K562 (cell line): Measurements from ENCODE around the gene MPDU1. TPM values are rescaled to one million over a fixed set of nuclear protein-coding genes. Genes with fewer than 3 reads are reported as not detected.

Experiments
- ATF2 ChIP-seq: sonication (generic); formaldehyde crosslinking; IDR thresholded peaks from 2 replicates; pipeline ENCODE4 v1.8.1; 2022; ENCODE audit warnings: missing genetic modification reagents
- DACH1 ChIP-seq: fragments of 450-650 bp; IDR thresholded peaks from 2 replicates; pipeline ENCODE4 v1.6.1; 2018; ENCODE audit not compliant: partially characterized antibody
- GABPA ChIP-seq: fragments of 200-800 bp; sonication (Bioruptor generic); conservative IDR thresholded peaks from 2 replicates; pipeline ENCODE4 v1.6.1; 2016; ENCODE audit warnings: low read depth, missing genetic modification characterization, missing compliant biosample characterization
- ILK ChIP-seq: fragments of 450-650 bp; IDR thresholded peaks from 2 replicates; pipeline ENCODE4 v1.6.1; 2016; ENCODE audit warnings: missing genetic modification characterization, low read depth, mild to moderate bottlenecking, missing compliant biosample characterization, moderate library complexity, borderline replicate concordance
- MEF2D ChIP-seq: conservative IDR thresholded peaks from 2 replicates; pipeline ENCODE4 v1.6.1; 2016; ENCODE audit warnings: low read depth, missing genetic modification characterization, missing compliant biosample characterization
- SMAD2 ChIP-seq: fragments of 150-350 bp; IDR thresholded peaks from 2 replicates; pipeline ENCODE4 v1.6.1; 2014; ENCODE audit warnings: low read depth, mild to moderate bottlenecking, low read length
- STAT5B ChIP-seq: fragments of 250-450 bp; sonication (Bioruptor Pico); IDR thresholded peaks from 2 replicates; pipeline ENCODE4 v1.8.0; 2021; ENCODE audit warnings: mild to moderate bottlenecking, inconsistent platforms
- TCF7L2 ChIP-seq: fragments of 150-350 bp; IDR thresholded peaks from 2 replicates; pipeline ENCODE4 v1.6.1; 2016; ENCODE audit warnings: low read depth, mild to moderate bottlenecking, low read length, moderate library complexity
- THAP12 ChIP-seq: fragments of 250-450 bp; sonication (Bioruptor Pico); IDR thresholded peaks from 2 replicates; pipeline ENCODE4 v1.9.0; 2021; ENCODE audit warnings: mild to moderate bottlenecking, inconsistent platforms
- THAP7 ChIP-seq: fragments of 250-450 bp; sonication (Bioruptor Pico); IDR thresholded peaks from 2 replicates; pipeline ENCODE4 v1.5.0; 2021
- XRCC4 ChIP-seq: IDR thresholded peaks from one replicate; pipeline ENCODE4 v1.6.1; 2011; ENCODE audit not compliant: insufficient read depth, insufficient read length; ENCODE audit errors: extremely low read depth
- ZBTB1 ChIP-seq: sonication (generic); formaldehyde crosslinking; IDR thresholded peaks from 2 replicates; pipeline ENCODE4 v1.8.1; 2023; ENCODE audit warnings: missing genetic modification reagents, low read depth, mild to moderate bottlenecking, borderline replicate concordance
- ZNF134 ChIP-seq: fragments of 250-450 bp; sonication (Bioruptor Pico); conservative IDR thresholded peaks from 2 replicates; pipeline ENCODE4 v1.4.0; 2020
- polyA plus RNA-seq, 8 experiments: library from polyadenylated mRNA; depleted of rRNA in 4 of 8; stranded (reverse) in 5 of 8; unstranded in 3 of 8; fragments of >200 nt; fragmentation: Nextera tagmentation in 2 of 8; fragmentation: Illumina TruSeq in 1 of 8; extraction: Ambion mirVana in 2 of 8; extraction: Trizol in 1 of 8; gene quantifications; 2 replicates each; pipeline versions ENCODE4 v1.2.1 to v1.2.3, GENCODE V29; 2011 to 2014; ENCODE audit warnings: inconsistent platforms in 1 of 8, missing spikeins in 1 of 8
- total RNA-seq, 7 experiments: library from RNA; depleted of rRNA in 6 of 7; stranded (reverse); fragments of >200 nt in 6 of 7; fragmentation: Illumina TruSeq in 2 of 7; extraction: Trizol in 2 of 7; gene quantifications; 2 replicates each; pipeline versions ENCODE4 v1.2.1 to v1.2.3, GENCODE V29; 2011 to 2021; ENCODE audit warnings: low replicate concordance in 1 of 7
- TF ChIP-seq, protein P1 (sequence below): fragments of 250-450 bp; sonication (Bioruptor Pico); IDR thresholded peaks from 2 replicates; pipeline ENCODE4 v1.5.0; 2022; ENCODE audit warnings: mild to moderate bottlenecking

The MPDU1 gene
- total and polyA plus RNA-seq, 9 of the 15 experiments (the other 6 are each of a cell fraction or from before 2014, with no cell fraction given) = 4.9 to 179 (median 77.1) TPM

DNA sequence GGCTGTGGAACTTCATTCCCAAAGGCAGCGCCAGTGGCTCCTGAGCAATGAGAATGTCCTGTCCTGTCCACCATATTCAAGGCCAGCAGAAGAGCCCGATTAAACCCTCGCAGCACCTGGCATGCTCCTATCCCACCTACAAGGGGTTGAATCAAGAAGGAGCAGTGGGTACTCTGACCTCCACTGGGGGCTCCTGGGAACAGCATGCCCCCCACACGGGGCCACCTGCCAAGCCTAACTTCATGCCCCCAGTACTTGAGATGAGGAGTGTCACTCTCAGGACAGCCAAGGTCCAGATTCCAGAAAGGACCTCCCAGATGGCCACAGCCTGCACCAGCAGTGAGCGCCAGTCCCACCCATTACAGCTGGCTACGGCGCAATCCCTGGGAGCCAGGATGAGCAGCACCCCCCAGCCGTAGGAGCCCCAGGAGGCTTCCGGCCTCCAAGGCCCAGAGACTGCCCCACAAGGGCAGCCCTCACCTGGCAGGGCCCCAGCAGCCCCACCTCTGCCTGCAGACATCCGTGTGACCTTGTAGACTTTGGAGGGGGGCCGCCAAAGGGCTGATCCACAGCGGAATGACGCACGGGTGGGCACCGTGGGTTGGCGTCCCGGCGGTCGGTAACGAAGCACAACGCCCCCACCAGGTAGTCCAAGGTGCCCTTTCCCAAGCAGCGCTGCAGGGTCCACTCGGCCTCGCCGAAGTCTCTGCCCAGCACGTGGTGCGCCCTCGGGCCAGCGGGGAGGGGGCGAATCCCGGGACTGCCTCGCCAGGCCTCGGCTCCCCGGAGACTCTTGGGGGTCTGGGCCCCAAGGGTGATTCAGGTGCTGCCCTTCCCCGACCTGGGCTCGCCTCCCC lies 1.0 kb upstream of the MPDU1 start (continued):
- TF ChIP-seq GABPA (tag) = no peak
- no peak for TF ChIP-seq ILK
- 0 out of 2 replicates have a peak, but pooled peaks have one; percentile 15 for TF ChIP-seq ZBTB1 (CRISPR knock-in tag)
- no peak for TF ChIP-seq XRCC4
- no peak for TF ChIP-seq SMAD2
- TF ChIP-seq DACH1 = no peak
- TF ChIP-seq THAP7 (CRISPR knock-in tag) = no peak
- no peak for TF ChIP-seq MEF2D
- 0 out of 2 replicates have a peak, but pooled peaks have one; percentile 30 for TF ChIP-seq ZNF134
- TF ChIP-seq, protein P1, sequence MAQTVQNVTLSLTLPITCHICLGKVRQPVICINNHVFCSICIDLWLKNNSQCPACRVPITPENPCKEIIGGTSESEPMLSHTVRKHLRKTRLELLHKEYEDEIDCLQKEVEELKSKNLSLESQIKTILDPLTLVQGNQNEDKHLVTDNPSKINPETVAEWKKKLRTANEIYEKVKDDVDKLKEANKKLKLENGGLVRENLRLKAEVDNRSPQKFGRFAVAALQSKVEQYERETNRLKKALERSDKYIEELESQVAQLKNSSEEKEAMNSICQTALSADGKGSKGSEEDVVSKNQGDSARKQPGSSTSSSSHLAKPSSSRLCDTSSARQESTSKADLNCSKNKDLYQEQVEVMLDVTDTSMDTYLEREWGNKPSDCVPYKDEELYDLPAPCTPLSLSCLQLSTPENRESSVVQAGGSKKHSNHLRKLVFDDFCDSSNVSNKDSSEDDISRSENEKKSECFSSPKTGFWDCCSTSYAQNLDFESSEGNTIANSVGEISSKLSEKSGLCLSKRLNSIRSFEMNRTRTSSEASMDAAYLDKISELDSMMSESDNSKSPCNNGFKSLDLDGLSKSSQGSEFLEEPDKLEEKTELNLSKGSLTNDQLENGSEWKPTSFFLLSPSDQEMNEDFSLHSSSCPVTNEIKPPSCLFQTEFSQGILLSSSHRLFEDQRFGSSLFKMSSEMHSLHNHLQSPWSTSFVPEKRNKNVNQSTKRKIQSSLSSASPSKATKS (CRISPR knock-in tag) = no peak
- no peak for TF ChIP-seq ATF2 (CRISPR knock-in tag)
- TF ChIP-seq STAT5B (CRISPR knock-in tag) = no peak
- TF ChIP-seq THAP12 (CRISPR knock-in tag) = no peak
- TF ChIP-seq TCF7L2 = no peak
